Measurements from ENCODE around the gene CNTNAP2. TPM values are rescaled to one million over a fixed set of nuclear protein-coding genes. Genes with fewer than 3 reads are reported as not detected.
"Not testable (repeated sequence)": the region's sequence is repeated elsewhere in the genome, so short reads cannot be mapped to it uniquely, and the experiment has no call there.

CNTNAP2 gene
- total RNA-seq, 2 donors from 2014 or later = 4.4 to 8.5 TPM

GRCh38 chr7:148437043-148437442 lies 2320.4 kb downstream of the CNTNAP2 start:
- H3K4me1 ChIP-seq = no peaks in the 10 kb centered on the region
- H3K9ac ChIP-seq (ENCODE audit: low read depth in 2 of 2, low read length in 2 of 2) = no peak overlapping the region
- H3K36me3 ChIP-seq = no peaks in the 10 kb centered on the region
- TF ChIP-seq, protein P1, sequence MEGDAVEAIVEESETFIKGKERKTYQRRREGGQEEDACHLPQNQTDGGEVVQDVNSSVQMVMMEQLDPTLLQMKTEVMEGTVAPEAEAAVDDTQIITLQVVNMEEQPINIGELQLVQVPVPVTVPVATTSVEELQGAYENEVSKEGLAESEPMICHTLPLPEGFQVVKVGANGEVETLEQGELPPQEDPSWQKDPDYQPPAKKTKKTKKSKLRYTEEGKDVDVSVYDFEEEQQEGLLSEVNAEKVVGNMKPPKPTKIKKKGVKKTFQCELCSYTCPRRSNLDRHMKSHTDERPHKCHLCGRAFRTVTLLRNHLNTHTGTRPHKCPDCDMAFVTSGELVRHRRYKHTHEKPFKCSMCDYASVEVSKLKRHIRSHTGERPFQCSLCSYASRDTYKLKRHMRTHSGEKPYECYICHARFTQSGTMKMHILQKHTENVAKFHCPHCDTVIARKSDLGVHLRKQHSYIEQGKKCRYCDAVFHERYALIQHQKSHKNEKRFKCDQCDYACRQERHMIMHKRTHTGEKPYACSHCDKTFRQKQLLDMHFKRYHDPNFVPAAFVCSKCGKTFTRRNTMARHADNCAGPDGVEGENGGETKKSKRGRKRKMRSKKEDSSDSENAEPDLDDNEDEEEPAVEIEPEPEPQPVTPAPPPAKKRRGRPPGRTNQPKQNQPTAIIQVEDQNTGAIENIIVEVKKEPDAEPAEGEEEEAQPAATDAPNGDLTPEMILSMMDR (IDR thresholded peaks at IDR 0.05) = no peak
- no peak overlapping the region for H3K4me3 ChIP-seq
- no peaks in the 10 kb centered on the region for H3K9me3 ChIP-seq
- no peak for DNase-seq
- no peaks in the 10 kb centered on the region for H3K27me3 ChIP-seq
- intact Hi-C loops (cut with DNase I) = no loop called here
- no peak overlapping the region for H3K27ac ChIP-seq

GRCh38 chr7:148442141-148442655 lies 2325.6 kb downstream of the CNTNAP2 start:
- H3K9me3 ChIP-seq = no peaks in the 10 kb centered on the region
- peaks cover 3% of the 10 kb centered on the region for H3K4me1 ChIP-seq
- no peak overlapping the region for H3K4me3 ChIP-seq
- H3K9ac ChIP-seq (ENCODE audit: low read depth in 2 of 2, low read length in 2 of 2) = no peak overlapping the region
- H3K27ac ChIP-seq = no peak overlapping the region
- DNase-seq = no peak
- H3K27me3 ChIP-seq = no peaks in the 10 kb centered on the region
- H3K36me3 ChIP-seq = no peaks in the 10 kb centered on the region
- TF ChIP-seq, protein P1 (IDR thresholded peaks at IDR 0.05) = no peak
- intact Hi-C loops (cut with DNase I) = no loop called here

- H3K27me3 ChIP-seq = no peaks in the 10 kb centered on the region
- H3K4me3 ChIP-seq = no peak overlapping the region
- peaks cover 3% of the 10 kb centered on the region for H3K4me1 ChIP-seq
- peak; percentile 59 for DNase-seq
- H3K9me3 ChIP-seq = no peaks in the 10 kb centered on the region
- H3K9ac ChIP-seq (ENCODE audit: low read depth in 2 of 2, low read length in 2 of 2) = no peak overlapping the region
- no peaks in the 10 kb centered on the region for H3K36me3 ChIP-seq
- TF ChIP-seq, protein P1 (IDR thresholded peaks at IDR 0.05) = no peak
- intact Hi-C loops (cut with DNase I) = no loop called here
- peak overlapping the region; percentile 44 for H3K27ac ChIP-seq
Observed at GRCh38 chr7:148442933-148443332, 2326.3 kb downstream of the CNTNAP2 start.

GRCh38 chr7:148445260-148446044 lies 2328.9 kb downstream of the CNTNAP2 start:
- H3K4me3 ChIP-seq = no peak overlapping the region
- no peak for DNase-seq
- no peaks in the 10 kb centered on the region for H3K36me3 ChIP-seq
- intact Hi-C loops (cut with DNase I) = no loop called here
- TF ChIP-seq, protein P1 (IDR thresholded peaks at IDR 0.05) = no peak
- H3K9me3 ChIP-seq = no peaks in the 10 kb centered on the region
- peaks cover 3% of the 10 kb centered on the region for H3K4me1 ChIP-seq
- H3K27me3 ChIP-seq = no peaks in the 10 kb centered on the region
- no peak overlapping the region for H3K27ac ChIP-seq
- no peak overlapping the region for H3K9ac ChIP-seq (ENCODE audit: low read depth in 2 of 2, low read length in 2 of 2)

DNA sequence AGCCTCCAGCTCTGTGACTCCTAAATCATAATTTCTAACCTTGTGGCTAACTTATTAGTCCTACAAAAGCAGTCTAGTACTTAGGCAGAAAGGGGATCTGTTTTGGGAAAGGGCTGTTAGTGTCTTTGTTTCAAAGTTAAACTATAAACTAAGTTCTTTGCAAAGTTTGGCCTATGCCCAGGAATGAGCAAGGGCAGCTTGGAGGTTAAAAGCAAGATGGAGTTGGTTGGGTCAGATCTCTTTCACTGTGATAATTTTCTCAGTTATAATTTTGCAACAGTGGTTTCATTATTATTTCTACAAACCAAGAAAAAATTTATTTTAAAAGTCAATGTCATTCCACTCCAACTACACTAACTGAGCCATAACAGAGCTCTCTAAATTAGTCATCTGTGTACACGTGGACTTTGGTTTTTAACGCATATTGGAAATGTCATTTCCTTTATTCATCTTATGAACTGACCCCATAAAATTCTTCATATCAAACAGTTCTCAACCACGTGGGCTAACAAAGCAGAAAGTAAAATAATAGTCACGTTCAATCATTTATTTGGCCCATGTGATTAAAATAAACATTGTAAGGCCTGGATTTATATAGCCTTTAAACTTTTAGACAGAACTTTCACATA lies 2330.7 kb downstream of the CNTNAP2 start:
- DNase-seq = no peak
- TF ChIP-seq, protein P1 (IDR thresholded peaks at IDR 0.05) = no peak
- Histone ChIP-seq H3K4me1 (peaks cover 3% of the 10 kb centered on the region), H3K9ac (ENCODE audit: low read depth in 2 of 2, low read length in 2 of 2) (no peak overlapping the region), H3K9me3 (no peaks in the 10 kb centered on the region), H3K4me3 (no peak overlapping the region), H3K27ac (peak overlapping the region; percentile 66), H3K36me3 (no peaks in the 10 kb centered on the region), H3K27me3 (no peaks in the 10 kb centered on the region)
- intact Hi-C loops (cut with DNase I) = no loop called here

DNA sequence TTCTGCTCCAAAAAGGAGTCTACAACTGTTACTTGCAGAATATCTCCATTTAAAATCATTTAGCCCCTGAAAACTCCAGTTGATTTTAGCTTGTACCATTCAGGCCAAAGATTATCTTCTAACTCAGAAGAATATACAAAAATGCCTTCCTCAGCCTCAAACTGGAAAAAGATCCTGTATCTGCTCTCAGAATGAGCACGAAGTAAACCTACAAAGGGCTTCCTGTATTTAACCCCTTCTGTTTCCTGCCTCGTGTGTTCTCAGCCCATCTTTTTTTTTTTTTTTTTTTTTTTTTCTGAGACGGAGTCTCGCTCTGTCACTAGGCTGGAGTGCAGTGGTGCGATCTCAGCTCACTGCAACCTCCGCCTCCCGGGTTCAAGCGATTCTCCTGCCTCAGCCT lies 2334.9 kb downstream of the CNTNAP2 start:
- DNase-seq; H3K9ac ChIP-seq (ENCODE audit: low read depth in 2 of 2, low read length in 2 of 2); H3K36me3 ChIP-seq; H3K9me3 ChIP-seq; H3K27ac ChIP-seq; H3K4me3 ChIP-seq; H3K27me3 ChIP-seq; intact Hi-C loops (cut with DNase I); H3K4me1 ChIP-seq: not testable (repeated sequence)
